GM12878 (cell line): ENCODE data around the gene CD58. TPM values are rescaled to one million over a fixed set of nuclear protein-coding genes. Genes with fewer than 3 reads are reported as not detected.
A peak's percentile ranks its signal among the peaks of the same experiment; 100 is the strongest.

Source experiments
- ATAC-seq: fragments of 200-7000 bp; cut with Tn5 transposase; 3 replicates; pipeline ENCODE4 v1.9.1; 2020; ENCODE audit warnings: mild to moderate bottlenecking, moderate library complexity
- BruUV-seq: library from RNA; stranded (reverse); fragments of 400-500 nt; replicated peaks from 2 replicates; lab custom pipeline; 2021; lab: Mats Ljungman, UMichigan
- CTCF ChIA-PET: fragments of 300-600 bp; sonication (Branson Sonifier 250); formaldehyde crosslinking; extraction: SDS; loops from one replicate; lab custom pipeline; 2021; ENCODE audit warnings: inconsistent platforms; lab: Yijun Ruan, JAX
- POLR2A ChIA-PET: fragments of 350-600 bp; formaldehyde crosslinking; extraction: SDS; loops from one replicate; lab custom pipeline; 2021; ENCODE audit warnings: inconsistent platforms; lab: Charles Lee
- RAD21 ChIA-PET: fragments of 300-600 bp; sonication (Branson Sonifier 250); formaldehyde crosslinking; loops from one replicate; lab custom pipeline; 2023; ENCODE audit warnings: antibody characterized with exemption; ENCODE audit not compliant: unreplicated experiment; lab: Charles Lee
- SMC1A ChIA-PET: fragments of 300-600 bp; sonication (Branson Sonifier 250); formaldehyde crosslinking; loops from one replicate; lab custom pipeline; 2023; ENCODE audit not compliant: unreplicated experiment, uncharacterized antibody; lab: Charles Lee
- DNase-seq: peaks from one replicate; pipeline ENCODE4 v3.0.0-alpha.2; 2011; ENCODE audit warnings: low read depth, low spot score
- FAIRE-seq: peaks from 3 replicates; lab custom pipeline; 2011; peaks lifted over from hg19 to GRCh38; lab: Jason Lieb, UNC
- H2AFZ ChIP-seq: 2 replicates; pipeline ENCODE4 v1.6.0; 2011; ENCODE audit warnings: low read depth, low read length, control low read depth; ENCODE audit not compliant: control insufficient read depth
- H3K27ac ChIP-seq: 2 replicates; pipeline ENCODE4 v1.5.1; 2011; ENCODE audit warnings: control low read depth; ENCODE audit not compliant: control insufficient read depth, insufficient read depth
- H3K27me3 ChIP-seq, 2 experiments: replicated peaks in 1 of 2; 2 replicates each; pipeline versions ENCODE4 v1.6.0 to v1.6.1; 2011; ENCODE audit warnings: low read length in 1 of 2; ENCODE audit not compliant: control insufficient read depth in 2 of 2, insufficient read depth in 2 of 2
- H3K36me3 ChIP-seq, 2 experiments: 2 replicates each; pipeline ENCODE4 v1.5.1; 2011; ENCODE audit warnings: low read length in 1 of 2; ENCODE audit not compliant: control insufficient read depth in 2 of 2, insufficient read depth in 2 of 2
- H3K4me1 ChIP-seq: 2 replicates; pipeline ENCODE4 v1.6.1; 2011; ENCODE audit warnings: mild to moderate bottlenecking, low read length, moderate library complexity, mixed read lengths; ENCODE audit not compliant: control insufficient read depth, insufficient read depth
- H3K4me2 ChIP-seq: 2 replicates; pipeline ENCODE4 v1.6.0; 2011; ENCODE audit warnings: control low read depth; ENCODE audit not compliant: control insufficient read depth, insufficient read depth
- H3K4me3 ChIP-seq: fragments of 200-600 bp; sonication (generic); 2 replicates; pipeline ENCODE4 v1.5.1; 2016
- H3K79me2 ChIP-seq: 2 replicates; pipeline ENCODE4 v1.6.0; 2011; ENCODE audit warnings: low read length; ENCODE audit not compliant: control insufficient read depth, insufficient read depth
- H3K9ac ChIP-seq: 2 replicates; pipeline ENCODE4 v1.8.0; 2011; ENCODE audit warnings: low read length, control low read depth, mixed read lengths; ENCODE audit not compliant: control insufficient read depth, insufficient read depth
- H3K9me3 ChIP-seq: replicated peaks from 3 replicates; pipeline ENCODE4 v1.5.1; 2011; ENCODE audit warnings: mild to moderate bottlenecking, low read length; ENCODE audit not compliant: control insufficient read depth, insufficient read depth
- H4K20me1 ChIP-seq: 2 replicates; pipeline ENCODE4 v1.6.0; 2011; ENCODE audit not compliant: control insufficient read depth, insufficient read depth
- EED ChIP-seq: sonication (generic); IDR thresholded peaks from 2 replicates; pipeline ENCODE4 v1.6.1; 2016; ENCODE audit warnings: antibody characterized with exemption, low read depth
- KLF5 ChIP-seq: fragments of 450-650 bp; IDR thresholded peaks from 2 replicates; pipeline ENCODE4 v1.6.1; 2014; ENCODE audit warnings: mild to moderate bottlenecking; ENCODE audit not compliant: partially characterized antibody
- NFYA ChIP-seq: IDR thresholded peaks from 2 replicates; pipeline ENCODE4 v1.6.1; 2011; ENCODE audit warnings: low read depth, mild to moderate bottlenecking, low read length, improper control_type of control experiment, borderline replicate concordance
- RELA ChIP-seq: fragments of 450-650 bp; IDR thresholded peaks from 2 replicates; pipeline ENCODE4 v1.8.0; 2014; ENCODE audit warnings: borderline replicate concordance; ENCODE audit not compliant: partially characterized antibody
- SP1 ChIP-seq: IDR thresholded peaks from one replicate; pipeline ENCODE4 v1.6.1; 2011; ENCODE audit warnings: low read depth, low read length
- SUZ12 ChIP-seq: fragments of 200-600 bp; sonication (generic); IDR thresholded peaks from one replicate; pipeline ENCODE4 v1.6.1; 2018; ENCODE audit warnings: antibody characterized with exemption, mild to moderate bottlenecking; ENCODE audit not compliant: unreplicated experiment
- TCF7 ChIP-seq: IDR thresholded peaks from 2 replicates; pipeline ENCODE4 v1.6.1; 2014; ENCODE audit warnings: antibody characterized with exemption, borderline replicate concordance
- WGBS: methylation state at CpG from one replicate; pipeline ENCODE4 v1.1.6; 2016; ENCODE audit warnings: low lambda C conversion rate; ENCODE audit not compliant: insufficient replicate concordance, insufficient coverage; ENCODE audit errors: missing lambda C conversion rate; 5-methylcytosine and 5-hydroxymethylcytosine counted together
- in situ Hi-C: fragments of 300-500 bp; cut with MboI; formaldehyde crosslinking; loops from 9 replicates; pipeline ENCODE4 v1.14.3; 2018; ENCODE audit warnings: mixed read lengths
- intact Hi-C: fragments of 100-400 bp; cut with micrococcal nuclease; formaldehyde crosslinking; loops from one replicate; pipeline ENCODE4 v1.14.2; 2022; ENCODE audit not compliant: unreplicated experiment
- polyA plus RNA-seq, 11 experiments: library from polyadenylated mRNA; depleted of rRNA in 4 of 11; unstranded in 6 of 11; stranded (reverse) in 5 of 11; fragments of >200 nt; fragmentation: Nextera tagmentation in 4 of 11; fragmentation: Illumina TruSeq in 1 of 11; extraction: Ambion mirVana in 4 of 11; extraction: Trizol in 1 of 11; gene quantifications; 1 replicate in 1 of 11; 2 replicates in 10 of 11; pipeline versions ENCODE4 v1.2.1 to v1.2.3, GENCODE V29; 2011 to 2016; ENCODE audit warnings: inconsistent platforms in 2 of 11, missing spikeins in 2 of 11, low read depth in 1 of 11
- total RNA-seq, 4 experiments: library from RNA; depleted of rRNA in 3 of 4; stranded (reverse); fragments of >200 nt in 3 of 4; fragmentation: Illumina TruSeq in 1 of 4; extraction: Trizol in 1 of 4; gene quantifications; 2 replicates each; pipeline versions ENCODE4 v1.2.1 to v1.2.3, GENCODE V29; 2013 to 2021

The CD58 gene
- total and polyA plus RNA-seq, 10 of the 15 experiments (the other 5 are each of a cell fraction or from before 2014, with no cell fraction given): 70.4 to 252 (median 129) TPM

DNA sequence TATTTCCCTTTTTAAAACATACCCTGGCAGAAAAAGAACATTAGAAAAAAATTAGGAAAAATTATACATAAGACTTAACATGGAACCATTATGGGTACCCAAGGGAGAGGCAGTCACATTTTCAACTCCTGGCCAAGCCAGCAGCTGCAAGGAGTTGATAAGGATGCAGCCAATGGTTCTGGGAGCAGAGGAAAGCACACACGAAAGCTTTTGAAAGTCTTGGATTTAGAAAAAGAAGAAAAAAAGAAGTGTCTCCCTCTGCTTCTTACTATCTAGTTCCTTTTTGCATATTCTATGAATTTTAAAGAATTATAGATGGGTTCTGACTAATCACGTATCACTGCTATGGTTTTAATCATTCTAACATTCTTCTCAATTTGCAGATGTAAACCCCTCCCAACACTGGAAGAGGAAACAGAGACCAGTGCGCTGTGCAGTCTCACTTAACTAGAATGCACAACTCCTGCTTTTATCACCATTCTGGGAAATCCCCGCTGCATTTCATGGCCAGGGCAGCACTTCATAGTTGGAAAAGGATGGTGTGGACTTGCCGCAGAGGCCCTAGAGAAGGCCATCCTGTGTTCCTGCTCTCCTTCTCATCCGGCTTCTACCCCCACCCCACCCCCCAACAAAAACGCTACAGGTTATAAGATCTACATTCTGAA lies 2.7 kb upstream of the CD58 start:
- peak overlapping the region; percentile 32; the same call in 1 of the 2 replicates for H3K9ac ChIP-seq
- no TSS peak for BruUV-seq

More for the DNA sequence above, 2.7 kb upstream of the CD58 start:
- intact Hi-C loops (loop anchor here (1.0 to 10.0 kb wide), 9 partner anchors 23 to 554 kb away; no protein-coding TSS in a partner anchor), in situ Hi-C loops (loop anchor here (25.0 kb wide), 1 partner anchor 1089 kb away; no protein-coding TSS in a partner anchor)
- Histone ChIP-seq H4K20me1 (no peaks in the 10 kb centered on the region), H3K36me3 (no peaks in the 10 kb centered on the region; a peak in 1 of 4 replicates), H3K9me3 (no peaks in the 10 kb centered on the region), H3K4me2 (peak overlapping the region; percentile 12), H3K27me3 (no peaks in the 10 kb centered on the region), H3K4me3 (no peak overlapping the region), H3K79me2 (peaks cover 32% of the 10 kb centered on the region), H3K4me1 (peaks cover 42% of the 10 kb centered on the region), H3K27ac (peak overlapping the region; percentile 38; the same call in 1 of the 2 replicates), H2AFZ (peak overlapping the region; percentile 70)
- no peak for FAIRE-seq
- SMC1A ChIA-PET: interaction anchor here (0.6 to 4.8 kb wide), 29 partner anchors 10 to 489 kb away, joined by 3 to 67 read pairs (median 5); partner anchors contain the start of gene TTF2
- RAD21 ChIA-PET: interaction anchor here (0.6 to 4.8 kb wide), 22 partner anchors 13 to 555 kb away, joined by 3 to 100 read pairs (median 6); partner anchors contain the start of genes IGSF3 and TTF2
- 9% methylated on average over 7 of the region's 7 CpGs for WGBS
- POLR2A ChIA-PET: interaction anchor here (0.6 to 1.5 kb wide), 4 partner anchors 12 to 486 kb away, joined by 3 to 7 read pairs (median 3); partner anchors contain the start of gene TTF2
- TF ChIP-seq RELA (peak; percentile 50), SP1 (no peak), EED (0 out of 2 replicates have a peak, but pooled peaks have one; percentile 30), TCF7 (peak; percentile 82), NFYA (no peak), SUZ12 (no peak), KLF5 (no peak)
- CTCF ChIA-PET: interaction anchor here (0.6 to 5.4 kb wide), 39 partner anchors 11 to 630 kb away, joined by 3 to 137 read pairs (median 7); partner anchors contain the start of gene TTF2
- no peak for ATAC-seq
- DNase-seq: no peak
